ENCODE results near the gene GARIN3. TPM values are rescaled to one million over a fixed set of nuclear protein-coding genes. Genes with fewer than 3 reads are reported as not detected.
A peak's percentile ranks its signal among the peaks of the same experiment; 100 is the strongest.
"Not testable (repeated sequence)": the region's sequence is repeated elsewhere in the genome, so short reads cannot be mapped to it uniquely, and the experiment has no call there.

The GARIN3 gene
- total RNA-seq, 1 donor from 2014 or later = not detected

DNA sequence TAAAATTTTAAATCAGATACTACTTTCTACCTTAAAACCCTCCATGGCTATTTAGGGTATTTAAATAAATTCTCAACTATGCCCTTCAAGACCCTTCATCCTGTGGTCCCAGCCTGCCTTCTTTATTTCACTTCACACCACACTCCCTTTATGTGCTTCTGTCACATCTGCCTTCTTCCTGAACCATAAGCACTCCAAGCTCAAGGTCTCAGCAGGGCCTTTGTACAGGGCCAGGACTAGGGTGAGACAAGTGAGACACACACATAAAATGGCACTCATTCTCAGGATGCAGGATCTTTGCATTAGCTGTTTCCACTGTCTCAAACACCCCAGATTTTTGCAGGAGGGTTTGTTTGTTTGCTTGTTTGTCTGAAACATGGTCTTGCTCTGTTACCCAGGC lies 22.2 kb upstream of the GARIN3 start:
- Histone ChIP-seq H3K27ac (no peak overlapping the region), H3K36me3 (no peaks in the 10 kb centered on the region), H3K4me3 (no peak overlapping the region), H3K4me1 (no peaks in the 10 kb centered on the region), H3K27me3 (no peaks in the 10 kb centered on the region), H3K9me3 (no peaks in the 10 kb centered on the region)
- no peak for ATAC-seq
- intact Hi-C loops (cut with DNase I) = no loop called here
- TF ChIP-seq, protein P1, sequence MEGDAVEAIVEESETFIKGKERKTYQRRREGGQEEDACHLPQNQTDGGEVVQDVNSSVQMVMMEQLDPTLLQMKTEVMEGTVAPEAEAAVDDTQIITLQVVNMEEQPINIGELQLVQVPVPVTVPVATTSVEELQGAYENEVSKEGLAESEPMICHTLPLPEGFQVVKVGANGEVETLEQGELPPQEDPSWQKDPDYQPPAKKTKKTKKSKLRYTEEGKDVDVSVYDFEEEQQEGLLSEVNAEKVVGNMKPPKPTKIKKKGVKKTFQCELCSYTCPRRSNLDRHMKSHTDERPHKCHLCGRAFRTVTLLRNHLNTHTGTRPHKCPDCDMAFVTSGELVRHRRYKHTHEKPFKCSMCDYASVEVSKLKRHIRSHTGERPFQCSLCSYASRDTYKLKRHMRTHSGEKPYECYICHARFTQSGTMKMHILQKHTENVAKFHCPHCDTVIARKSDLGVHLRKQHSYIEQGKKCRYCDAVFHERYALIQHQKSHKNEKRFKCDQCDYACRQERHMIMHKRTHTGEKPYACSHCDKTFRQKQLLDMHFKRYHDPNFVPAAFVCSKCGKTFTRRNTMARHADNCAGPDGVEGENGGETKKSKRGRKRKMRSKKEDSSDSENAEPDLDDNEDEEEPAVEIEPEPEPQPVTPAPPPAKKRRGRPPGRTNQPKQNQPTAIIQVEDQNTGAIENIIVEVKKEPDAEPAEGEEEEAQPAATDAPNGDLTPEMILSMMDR (IDR thresholded peaks at IDR 0.05) = no peak
- no peak for DNase-seq

DNA sequence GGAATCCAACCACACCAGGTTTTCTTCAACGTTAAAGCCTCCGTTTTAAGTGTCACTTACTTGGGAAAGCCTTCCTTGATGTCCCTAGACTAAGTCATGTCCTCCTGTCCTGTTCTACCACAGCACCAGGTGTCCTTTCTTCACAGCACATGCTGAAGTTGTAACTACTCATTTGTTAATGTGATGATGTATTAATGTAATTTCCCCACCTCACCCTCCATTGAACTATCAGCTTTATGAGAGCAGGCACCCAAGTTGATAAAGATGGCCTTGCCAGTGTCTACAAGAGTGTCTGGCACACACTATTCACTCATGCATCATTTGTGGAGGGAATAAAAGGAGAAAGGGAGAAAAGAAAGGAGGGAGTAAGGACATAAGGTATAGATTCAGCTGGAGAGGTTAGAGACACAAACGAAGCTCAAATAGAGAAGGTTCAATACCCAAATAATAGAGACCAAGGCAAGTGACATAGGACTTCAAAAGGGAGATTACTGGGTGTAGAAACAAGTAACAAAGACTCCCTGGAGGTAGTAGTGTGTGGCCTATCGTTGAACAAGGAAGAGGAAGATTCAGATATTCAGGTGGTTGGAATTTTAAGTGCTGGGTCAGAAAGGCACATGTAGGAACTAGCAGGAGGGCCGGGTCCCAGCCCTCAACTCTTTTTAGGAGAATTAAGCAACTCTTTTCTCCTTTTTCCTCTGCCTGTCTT lies 21.1 kb upstream of the GARIN3 start:
- intact Hi-C loops (cut with DNase I) = no loop called here
- no peak overlapping the region for H3K27ac ChIP-seq
- no peaks in the 10 kb centered on the region for H3K27me3 ChIP-seq
- no peak for DNase-seq
- no peak for ATAC-seq
- no peaks in the 10 kb centered on the region for H3K9me3 ChIP-seq
- H3K36me3 ChIP-seq = no peaks in the 10 kb centered on the region
- no peaks in the 10 kb centered on the region for H3K4me1 ChIP-seq
- H3K4me3 ChIP-seq = no peak overlapping the region
- TF ChIP-seq, protein P1 (IDR thresholded peaks at IDR 0.05) = no peak

DNA sequence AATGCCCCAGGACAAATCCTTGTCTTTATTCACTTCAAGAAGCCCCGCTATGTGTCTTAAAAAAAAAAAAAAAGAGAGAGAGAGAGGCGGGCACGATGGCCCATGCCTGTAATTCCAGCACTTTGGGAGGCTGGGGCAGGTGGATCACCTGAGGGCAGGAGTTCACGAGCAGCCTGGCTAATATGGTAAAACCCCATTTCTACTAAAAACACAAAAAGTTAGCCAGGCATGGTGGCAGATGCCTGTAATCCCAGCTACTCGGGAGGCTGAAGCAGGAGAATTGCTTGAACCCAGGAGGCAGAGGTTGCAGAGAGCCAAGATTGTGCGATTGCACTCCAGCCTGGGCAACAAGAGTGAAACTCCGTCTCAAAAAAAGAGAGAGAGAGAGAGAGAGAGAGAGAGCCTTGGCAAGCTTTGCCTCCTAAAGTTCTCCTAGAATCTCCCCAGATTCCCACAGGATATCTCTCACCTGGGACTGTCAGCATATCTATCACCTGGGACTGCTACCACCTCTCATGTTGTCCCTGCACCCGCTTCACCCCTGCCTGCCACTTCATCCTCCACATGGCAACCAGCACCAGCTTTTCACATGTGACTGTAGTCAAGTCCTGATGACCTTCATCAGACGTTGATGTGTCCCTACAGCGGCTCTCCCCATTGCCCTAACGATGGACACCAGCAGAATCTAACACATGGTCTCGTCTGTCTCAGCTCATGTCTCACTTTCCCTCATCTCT lies 20.4 kb upstream of the GARIN3 start:
- DNase-seq = no peak
- H3K4me1 ChIP-seq = no peaks in the 10 kb centered on the region
- H3K27me3 ChIP-seq = no peaks in the 10 kb centered on the region
- TF ChIP-seq, protein P1 (IDR thresholded peaks at IDR 0.05) = no peak
- intact Hi-C loops (cut with DNase I) = no loop called here
- no peak for ATAC-seq
- no peaks in the 10 kb centered on the region for H3K9me3 ChIP-seq
- no peak overlapping the region for H3K27ac ChIP-seq
- no peaks in the 10 kb centered on the region for H3K36me3 ChIP-seq
- H3K4me3 ChIP-seq = no peak overlapping the region

DNA sequence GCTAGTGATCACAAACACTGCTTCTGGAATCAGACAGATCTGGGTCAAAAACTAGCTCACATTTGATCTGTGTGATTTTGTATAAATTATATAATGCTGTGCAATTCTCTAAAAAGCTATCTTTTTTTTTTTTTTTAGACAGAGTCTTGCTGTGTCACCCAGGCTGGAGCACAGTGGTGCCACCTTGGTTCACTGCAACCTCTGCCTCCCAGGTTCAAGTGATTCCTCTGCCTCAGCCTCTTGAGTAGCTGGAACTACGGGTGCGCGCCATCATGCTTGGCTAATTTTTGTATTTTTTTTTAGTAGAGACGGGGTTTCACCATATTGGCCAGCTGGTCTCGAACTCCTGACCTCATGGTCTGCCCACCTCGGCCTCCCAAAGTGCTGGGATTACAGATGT lies 19.1 kb upstream of the GARIN3 start:
- H3K9me3 ChIP-seq; H3K27ac ChIP-seq; H3K27me3 ChIP-seq; H3K4me1 ChIP-seq; H3K36me3 ChIP-seq; DNase-seq; H3K4me3 ChIP-seq; intact Hi-C loops (cut with DNase I); ATAC-seq: not testable (repeated sequence)

DNA sequence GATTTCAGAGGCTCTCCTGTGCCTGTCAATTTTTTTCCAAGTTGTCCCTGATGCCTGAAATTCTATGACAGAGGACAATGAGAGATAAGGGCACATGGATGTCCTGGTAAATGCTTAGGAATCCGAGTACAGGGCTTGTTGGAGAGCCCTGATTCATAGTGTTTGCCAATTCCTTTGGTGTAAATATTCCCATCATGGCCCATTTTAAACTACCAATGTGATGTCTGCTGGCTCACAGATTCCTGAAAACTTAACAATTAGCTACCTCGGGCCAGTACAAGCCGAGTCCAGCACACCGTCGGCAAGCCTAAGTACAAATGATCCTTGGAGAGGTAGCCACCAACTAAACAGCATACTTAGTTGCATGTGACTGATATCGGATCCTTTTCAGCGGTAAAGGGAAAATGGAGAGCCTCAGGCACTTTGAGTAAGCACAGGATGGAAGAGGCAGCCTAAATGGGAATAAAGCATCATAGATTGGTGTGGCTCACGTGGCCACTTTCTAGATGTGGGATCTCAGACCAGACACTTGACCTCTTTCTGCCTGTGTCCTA lies 18.1 kb upstream of the GARIN3 start:
- H3K36me3 ChIP-seq = no peaks in the 10 kb centered on the region
- H3K4me3 ChIP-seq = peak overlapping the region; percentile 39
- H3K9me3 ChIP-seq = no peaks in the 10 kb centered on the region
- ATAC-seq (no peak), DNase-seq (no peak)
- H3K27me3 ChIP-seq = no peaks in the 10 kb centered on the region
- intact Hi-C loops (cut with DNase I) = no loop called here
- TF ChIP-seq, protein P1 (IDR thresholded peaks at IDR 0.05) = no peak
- H3K27ac ChIP-seq = no peak overlapping the region
- H3K4me1 ChIP-seq = no peaks in the 10 kb centered on the region

DNA sequence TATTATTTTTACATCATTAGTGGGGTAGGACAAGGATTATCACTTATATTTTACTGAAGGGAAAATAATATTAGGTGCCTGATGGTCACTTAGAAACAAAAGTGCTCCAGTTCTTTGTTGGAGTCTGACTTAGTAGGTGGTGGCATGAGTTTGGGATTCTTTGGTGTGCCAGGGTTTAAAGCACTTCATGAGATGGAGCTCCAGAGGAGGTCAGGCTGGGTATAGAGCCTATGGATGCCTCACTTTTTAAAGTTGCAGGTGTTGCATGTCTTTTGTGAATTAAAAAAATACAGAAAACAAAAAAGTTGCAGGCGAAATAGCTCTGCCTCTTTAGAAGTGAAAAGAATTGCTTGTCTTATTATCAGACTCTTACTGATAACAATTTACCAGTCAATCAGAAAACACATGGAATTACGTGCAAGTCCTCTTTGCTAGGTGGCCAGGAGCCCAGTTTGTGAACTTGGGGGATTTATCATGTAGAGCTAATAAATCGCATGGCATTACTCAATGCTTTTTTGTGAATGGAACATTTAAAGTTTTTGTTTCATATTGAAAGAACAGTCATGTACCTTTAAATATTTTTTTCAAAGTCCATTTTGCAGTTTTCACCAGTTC lies 16.2 kb upstream of the GARIN3 start:
- ATAC-seq = no peak
- no peak for DNase-seq
- intact Hi-C loops (cut with DNase I) = no loop called here
- Histone ChIP-seq H3K27me3 (no peaks in the 10 kb centered on the region), H3K4me1 (no peaks in the 10 kb centered on the region), H3K4me3 (peak overlapping the region; percentile 39), H3K36me3 (no peaks in the 10 kb centered on the region), H3K27ac (peak overlapping the region; percentile 52), H3K9me3 (no peaks in the 10 kb centered on the region)
- TF ChIP-seq, protein P1 (IDR thresholded peaks at IDR 0.05) = no peak

Measured in upper lobe of right lung (tissue), 1 donor.